Measurements from ENCODE around the gene TMIGD3.

Gene TMIGD3

GRCh38 chr1:111470596-111470995 lies 32.8 kb downstream of the TMIGD3 start:
- ChIA-PET CTCF (no interaction called here), POLR2A (no interaction called here)
- H3K36me3 ChIP-seq (ENCODE audit: control insufficient read depth in 2 of 2, insufficient read depth in 1 of 2, low read length in 2 of 2), result peaks cover 0 to 41% of the 10 kb centered on the region in 2 experiments; a peak in 1 of 3 replicates
- no peak overlapping the region for H3K4me3 ChIP-seq (ENCODE audit: low read depth, low read length)
- no peaks in the 10 kb centered on the region for H3K4me1 ChIP-seq (ENCODE audit: control insufficient read depth, insufficient read depth, low read length)
- no peak overlapping the region for H3K27ac ChIP-seq (ENCODE audit: extremely low read depth, low read depth, low read length)
- TF ChIP-seq ZNF280D (tag by site-specific recombination; IDR thresholded peaks at IDR 0.05) (no peak), TCF7L2 (IDR thresholded peaks at IDR 0.05; ENCODE audit: borderline replicate concordance, low read depth, low read length) (no peak), ZNF529 (tag by site-specific recombination; IDR thresholded peaks at IDR 0.05; ENCODE audit: insufficient replicate concordance) (no peak), YY1 (tag by site-specific recombination; IDR thresholded peaks at IDR 0.05) (no peak), BCL11A (tag by site-specific recombination; IDR thresholded peaks at IDR 0.05; ENCODE audit: low read depth) (no peak), ZNF701 (tag by site-specific recombination; IDR thresholded peaks at IDR 0.05) (no peak), ZNF341 (tag by site-specific recombination; IDR thresholded peaks at IDR 0.05; ENCODE audit: low read depth) (no peak), GLI2 (tag by site-specific recombination; IDR thresholded peaks at IDR 0.05; ENCODE audit: borderline replicate concordance, low read depth) (no peak), PRDM1 (tag by site-specific recombination; IDR thresholded peaks at IDR 0.05) (no peak), ZNF624 (tag by site-specific recombination; IDR thresholded peaks at IDR 0.05) (no peak), ZNF394 (tag by site-specific recombination; IDR thresholded peaks at IDR 0.05; ENCODE audit: borderline replicate concordance) (no peak), ZNF202 (tag by site-specific recombination; IDR thresholded peaks at IDR 0.05; ENCODE audit: borderline replicate concordance) (no peak), OSR2 (tag by site-specific recombination; IDR thresholded peaks at IDR 0.05) (no peak)
- H3K9me3 ChIP-seq (ENCODE audit: control insufficient read depth, insufficient read depth, low read depth, low read length), result no peaks in the 10 kb centered on the region

DNA sequence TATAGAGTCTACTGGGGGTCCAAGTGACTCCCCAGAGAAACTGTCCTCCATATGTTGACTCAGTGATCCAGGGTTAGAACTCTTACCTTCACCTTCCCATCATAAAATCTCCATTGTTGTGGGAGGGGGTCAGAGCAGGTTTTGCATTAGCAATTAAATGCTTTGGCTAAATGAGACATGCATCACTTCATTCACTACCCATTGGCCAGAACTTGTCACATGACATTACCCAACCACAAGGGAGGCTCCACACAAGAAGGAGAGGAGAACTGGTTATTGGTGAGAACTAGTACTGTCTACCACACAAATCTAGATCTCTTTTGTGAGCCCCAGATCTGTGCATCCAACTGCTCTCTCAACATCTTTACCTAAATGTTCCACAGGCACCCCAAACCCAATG lies 33.9 kb downstream of the TMIGD3 start:
- ChIA-PET CTCF (interaction anchor here (1.0 kb wide), 1 partner anchor 17 kb away, joined by 3 read pairs; no protein-coding TSS in a partner anchor), POLR2A (no interaction called here)
- Histone ChIP-seq H3K27ac (ENCODE audit: extremely low read depth, low read depth, low read length) (no peak overlapping the region), H3K36me3 (ENCODE audit: control insufficient read depth in 2 of 2, insufficient read depth in 1 of 2, low read length in 2 of 2) (peaks cover 0 to 41% of the 10 kb centered on the region in 2 experiments; a peak in 1 of 3 replicates), H3K9me3 (ENCODE audit: control insufficient read depth, insufficient read depth, low read depth, low read length) (no peaks in the 10 kb centered on the region), H3K4me1 (ENCODE audit: control insufficient read depth, insufficient read depth, low read length) (no peaks in the 10 kb centered on the region), H3K4me3 (ENCODE audit: low read depth, low read length) (no peak overlapping the region)
- TF ChIP-seq ZNF394 (tag by site-specific recombination; IDR thresholded peaks at IDR 0.05; ENCODE audit: borderline replicate concordance) (no peak), ZNF140 (tag by site-specific recombination; IDR thresholded peaks at IDR 0.05) (no peak), ZNF18 (tag by site-specific recombination; IDR thresholded peaks at IDR 0.05) (no peak), ZNF830 (tag by site-specific recombination; IDR thresholded peaks at IDR 0.05; ENCODE audit: low read depth) (no peak), HOXA7 (CRISPR knock-in tag; IDR thresholded peaks at IDR 0.05; ENCODE audit: borderline replicate concordance) (no peak), ZNF518A (tag by site-specific recombination; conservative IDR thresholded peaks at IDR 0.05; ENCODE audit: low read depth) (no peak), ZSCAN23 (tag by site-specific recombination; IDR thresholded peaks at IDR 0.05) (no peak), SETDB1 (IDR thresholded peaks at IDR 0.05; ENCODE audit: insufficient read length, low read length) (no peak), ZNF341 (tag by site-specific recombination; IDR thresholded peaks at IDR 0.05; ENCODE audit: low read depth) (no peak), ZNF692 (tag by site-specific recombination; IDR thresholded peaks at IDR 0.05) (no peak), ZEB2 (tag by site-specific recombination; IDR thresholded peaks at IDR 0.05) (no peak)

Measured in HEK293 (cell line).